MCF 10A (cell line): ENCODE results near the gene INS. TPM values are rescaled to one million over a fixed set of nuclear protein-coding genes. Genes with fewer than 3 reads are reported as not detected.
"Not testable (repeated sequence)": the region's sequence is repeated elsewhere in the genome, so short reads cannot be mapped to it uniquely, and the experiment has no call there.

Experiments
- BruUV-seq: library from RNA; stranded (reverse); fragments of 400-500 nt; replicated peaks from 2 replicates; lab custom pipeline; 2021; lab: Mats Ljungman, UMichigan
- CTCF ChIA-PET: fragments of 300-600 bp; sonication (Branson Sonifier 250); formaldehyde crosslinking; extraction: SDS; loops from one replicate; lab custom pipeline; 2021; ENCODE audit warnings: antibody characterized with exemption, inconsistent platforms; lab: Yijun Ruan, JAX
- POLR2A ChIA-PET: fragments of 300-600, 350-650 bp; sonication (Branson Sonifier 250); formaldehyde crosslinking; extraction: SDS; loops from one replicate; lab custom pipeline; 2020; ENCODE audit warnings: antibody characterized with exemption, inconsistent platforms; lab: Yijun Ruan, JAX
- DNase-seq: peaks from one replicate; pipeline ENCODE4 v3.0.0-alpha.2; 2018; ENCODE audit not compliant: unreplicated experiment
- H3K27ac Mint-ChIP-seq: one replicate; pipeline ENCODE4 v1.8.0; 2022; ENCODE audit warnings: mild to moderate bottlenecking, low read depth, mixed read lengths; ENCODE audit not compliant: unreplicated experiment
- H3K27me3 Mint-ChIP-seq: one replicate; pipeline ENCODE4 v1.8.0; 2022; ENCODE audit warnings: mixed read lengths; ENCODE audit not compliant: insufficient read depth, unreplicated experiment
- H3K36me3 Mint-ChIP-seq: one replicate; pipeline ENCODE4 v1.8.0; 2022; ENCODE audit warnings: mild to moderate bottlenecking, moderate library complexity, mixed read lengths; ENCODE audit not compliant: insufficient read depth, unreplicated experiment
- H3K4me1 Mint-ChIP-seq: one replicate; pipeline ENCODE4 v1.8.0; 2022; ENCODE audit warnings: mixed read lengths; ENCODE audit not compliant: insufficient read depth, unreplicated experiment
- H3K4me3 Mint-ChIP-seq: one replicate; pipeline ENCODE4 v1.8.0; 2022; ENCODE audit warnings: mild to moderate bottlenecking, moderate library complexity, mixed read lengths; ENCODE audit not compliant: unreplicated experiment
- H3K9me3 Mint-ChIP-seq: one replicate; pipeline ENCODE4 v1.8.0; 2022; ENCODE audit warnings: mixed read lengths; ENCODE audit not compliant: unreplicated experiment
- CTCF ChIP-seq: fragments of 200-600 bp; IDR thresholded peaks from one replicate; pipeline ENCODE4 v1.8.0; 2022; ENCODE audit warnings: antibody characterized with exemption, mild to moderate bottlenecking; ENCODE audit not compliant: unreplicated experiment
- intact Hi-C: fragments of 100-400 bp; cut with micrococcal nuclease; formaldehyde crosslinking; loops from 2 replicates; pipeline ENCODE4 v1.14.1; 2022
- total RNA-seq: library from RNA; stranded (reverse); gene quantifications from 2 replicates; pipeline ENCODE4 v1.2.3, GENCODE V29; 2022

Gene INS
- total RNA-seq, 1 experiment from 2014 or later: not detected

GRCh38 chr11:2180347-2180746, 19.3 kb upstream of the INS start:
- H3K9me3 Mint-ChIP-seq: no peaks in the 10 kb centered on the region
- H3K27ac Mint-ChIP-seq: peak overlapping the region; percentile 69
- H3K36me3 Mint-ChIP-seq: no peaks in the 10 kb centered on the region
- peaks cover 46% of the 10 kb centered on the region for H3K4me1 Mint-ChIP-seq
- H3K4me3 Mint-ChIP-seq: peak overlapping the region; percentile 52
- ChIA-PET POLR2A (interaction anchor here (1.0 kb wide), 1 partner anchor 645 kb away, joined by 3 read pairs; no protein-coding TSS in a partner anchor), CTCF (interaction anchor here (1.3 to 1.4 kb wide), 2 partner anchors 29 to 240 kb away, joined by 3 to 4 read pairs; no protein-coding TSS in a partner anchor)
- intact Hi-C loops: no loop called here
- DNase-seq: no peak
- BruUV-seq: no TSS peak
- H3K27me3 Mint-ChIP-seq: no peaks in the 10 kb centered on the region
- no peak for TF ChIP-seq CTCF

- H3K36me3 Mint-ChIP-seq: no peaks in the 10 kb centered on the region
- BruUV-seq: no TSS peak
- ChIA-PET POLR2A (interaction anchor here (1.0 kb wide), 1 partner anchor 221 kb away, joined by 4 read pairs; the partner anchor contains the start of gene TSSC4), CTCF (interaction anchor here (0.8 to 1.6 kb wide), 3 partner anchors 15 to 240 kb away, joined by 3 to 7 read pairs (median 4); no protein-coding TSS in a partner anchor)
- peaks cover 41% of the 10 kb centered on the region for H3K4me1 Mint-ChIP-seq
- DNase-seq: no peak
- TF ChIP-seq CTCF: no peak
- H3K27ac Mint-ChIP-seq: peak overlapping the region; percentile 44
- no peaks in the 10 kb centered on the region for H3K9me3 Mint-ChIP-seq
- intact Hi-C loops: loop anchor here (5.0 kb wide), 1 partner anchor 723 kb away; a partner anchor contains a TSS
- H3K4me3 Mint-ChIP-seq: no peak overlapping the region
- no peaks in the 10 kb centered on the region for H3K27me3 Mint-ChIP-seq
Measured at GRCh38 chr11:2179516-2179915, 18.5 kb upstream of the INS start.

- intact Hi-C loops: loop anchor here (5.0 kb wide), 1 partner anchor 723 kb away; a partner anchor contains a TSS
- H3K27ac Mint-ChIP-seq: peak overlapping the region; percentile 44
- H3K4me3 Mint-ChIP-seq: no peak overlapping the region
- H3K27me3 Mint-ChIP-seq: no peaks in the 10 kb centered on the region
- POLR2A ChIA-PET: interaction anchor here (0.9 to 1.0 kb wide), 2 partner anchors 222 to 750 kb away, joined by 3 to 4 read pairs; partner anchors contain the start of genes PHLDA2 and TSSC4
- H3K36me3 Mint-ChIP-seq: no peaks in the 10 kb centered on the region
- no TSS peak for BruUV-seq
- CTCF ChIA-PET: interaction anchor here (0.8 to 1.6 kb wide), 2 partner anchors 15 to 241 kb away, joined by 4 to 7 read pairs; no protein-coding TSS in a partner anchor
- no peak for TF ChIP-seq CTCF
- H3K4me1 Mint-ChIP-seq: peaks cover 40% of the 10 kb centered on the region
- no peaks in the 10 kb centered on the region for H3K9me3 Mint-ChIP-seq
- peak; percentile 79 for DNase-seq
Measured at GRCh38 chr11:2178906-2179494, 18.0 kb upstream of the INS start.

- CTCF ChIA-PET: interaction anchor here (0.6 to 1.6 kb wide), 3 partner anchors 16 to 526 kb away, joined by 4 to 7 read pairs (median 6); no protein-coding TSS in a partner anchor
- DNase-seq, H3K4me3 Mint-ChIP-seq, BruUV-seq, H3K9me3 Mint-ChIP-seq, H3K36me3 Mint-ChIP-seq, H3K27me3 Mint-ChIP-seq: not testable (repeated sequence)
- intact Hi-C loops: loop anchor here (5.0 kb wide), 1 partner anchor 724 kb away; a partner anchor contains a TSS
- Mint-ChIP-seq H3K4me1 (peaks cover 40% of the 10 kb centered on the region), H3K27ac (peak overlapping the region; percentile 44)
- POLR2A ChIA-PET: interaction anchor here (0.9 to 1.0 kb wide), 2 partner anchors 222 to 751 kb away, joined by 3 to 4 read pairs; partner anchors contain the start of genes PHLDA2 and TSSC4
Measured at GRCh38 chr11:2178055-2178773, 17.2 kb upstream of the INS start.
